Measurements from ENCODE around the gene SEBOX. TPM values are rescaled to one million over a fixed set of nuclear protein-coding genes. Genes with fewer than 3 reads are reported as not detected.

Gene SEBOX
- total RNA-seq, 1 donor from 2014 or later: not detected

DNA sequence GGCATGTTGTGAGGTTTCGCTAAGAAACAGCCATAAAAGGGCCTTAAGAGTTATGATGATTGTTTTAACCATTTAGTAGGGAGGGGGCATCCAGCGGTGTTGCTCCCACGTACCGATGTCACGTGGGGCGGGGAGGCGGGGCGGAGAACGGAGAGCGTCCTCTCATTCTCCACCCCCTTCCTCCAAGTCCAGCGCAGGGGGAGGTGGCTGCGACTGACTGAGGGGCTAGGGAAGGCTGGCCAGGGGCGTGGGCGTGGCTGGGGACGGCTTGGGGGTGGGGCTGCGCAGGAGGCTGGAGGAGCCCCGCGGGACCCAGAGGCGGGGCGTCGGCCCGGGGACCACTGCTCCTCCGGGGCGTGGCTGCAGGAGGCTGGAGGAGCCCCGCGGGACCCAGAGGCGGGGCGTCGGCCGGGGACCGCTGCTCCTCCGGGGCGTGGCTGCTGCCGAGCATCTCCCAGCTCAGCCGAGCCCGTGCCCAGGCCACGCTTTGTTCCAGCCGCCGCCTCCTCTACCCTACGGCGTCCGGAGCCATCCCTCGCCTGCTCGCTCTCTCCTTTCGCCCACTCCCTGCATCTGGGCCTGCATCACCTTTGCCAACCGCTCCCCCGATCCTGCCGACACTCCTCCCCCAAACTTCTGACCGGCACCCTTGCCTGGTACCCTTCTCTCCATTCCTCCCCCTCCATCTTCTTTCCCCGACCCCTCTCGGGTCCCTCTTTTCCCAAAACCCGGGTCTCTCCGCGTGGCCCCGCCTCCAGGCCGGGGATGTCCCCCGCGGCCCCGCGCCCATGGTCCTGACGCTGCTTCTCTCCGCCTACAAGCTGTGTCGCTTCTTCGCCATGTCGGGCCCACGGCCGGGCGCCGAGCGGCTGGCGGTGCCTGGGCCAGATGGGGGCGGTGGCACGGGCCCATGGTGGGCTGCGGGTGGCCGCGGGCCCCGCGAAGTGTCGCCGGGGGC lies 6.5 kb upstream of the SEBOX start, which contains the start of gene SARM1:
TSS of gene SARM1 (plus strand) at position 450 of the 958 bp plus-strand sequence. CDS start at position 789, 339 bp downstream.
- DNase-seq (ENCODE audit: low spot score): peak; percentile 89
- ATAC-seq: peak; percentile 89
- intact Hi-C loops (cut with DNase I): no loop called here

DNA sequence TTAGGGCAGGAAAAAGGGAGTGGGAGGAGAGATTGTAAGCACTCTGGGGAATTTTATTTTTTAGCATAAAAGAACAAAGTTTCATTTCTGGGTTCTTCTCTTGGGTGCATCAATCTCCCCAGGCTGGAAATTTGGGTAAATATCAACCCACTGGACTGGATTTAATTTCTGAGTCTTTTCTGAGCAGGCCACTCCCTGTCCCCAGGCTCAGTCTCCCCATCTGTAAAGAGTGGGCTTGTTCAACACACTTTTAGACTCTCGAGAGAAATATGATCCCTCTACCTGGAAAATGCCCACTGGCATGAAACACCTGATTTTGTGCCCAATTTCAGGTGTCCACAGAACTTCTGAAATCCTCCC lies 5.7 kb upstream of the SEBOX start:
- DNase-seq (ENCODE audit: low spot score): no peak
- no peak for ATAC-seq
- intact Hi-C loops (cut with DNase I): no loop called here

DNA sequence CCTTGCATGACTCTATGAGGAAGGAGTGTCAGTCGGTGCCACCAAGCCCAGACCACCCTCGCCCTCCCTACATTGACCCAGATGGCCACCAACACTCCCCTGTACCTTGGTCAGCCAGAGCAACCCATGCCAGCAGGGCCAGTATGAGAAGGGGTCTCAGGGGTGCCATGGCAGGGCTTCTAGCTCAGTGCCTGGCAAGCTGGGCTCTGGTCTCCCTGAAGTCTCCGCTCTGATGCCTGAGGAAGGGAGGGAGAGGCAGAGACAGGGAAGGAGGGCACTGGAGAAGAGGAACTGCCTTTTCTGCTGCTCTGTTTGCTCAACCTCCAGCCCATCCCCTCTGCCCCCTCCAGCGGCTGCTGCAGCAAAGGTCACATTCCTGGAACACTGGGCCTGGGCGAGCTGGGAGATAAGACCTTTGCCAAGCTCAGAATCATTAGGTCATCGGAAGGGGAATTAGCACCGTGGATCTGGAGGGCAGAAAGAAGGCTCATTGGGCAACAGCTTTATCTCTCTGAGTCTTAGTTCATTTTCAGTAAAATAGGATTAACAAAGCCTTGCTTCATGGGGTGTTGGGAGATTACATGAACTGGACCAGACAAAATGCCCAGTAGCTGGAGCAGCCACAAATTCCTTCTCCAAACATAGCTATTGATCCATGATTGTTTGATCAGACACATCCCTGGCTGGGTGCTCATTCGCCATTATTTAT lies 5.2 kb upstream of the SEBOX start, which contains the start of gene VTN:
TSS of gene VTN (minus strand) at position 273 of the 709 bp plus-strand sequence. CDS start at position 169, 104 bp downstream.
- ATAC-seq: peak; percentile 20
- DNase-seq (ENCODE audit: low spot score): no peak
- intact Hi-C loops (cut with DNase I): no loop called here

DNA sequence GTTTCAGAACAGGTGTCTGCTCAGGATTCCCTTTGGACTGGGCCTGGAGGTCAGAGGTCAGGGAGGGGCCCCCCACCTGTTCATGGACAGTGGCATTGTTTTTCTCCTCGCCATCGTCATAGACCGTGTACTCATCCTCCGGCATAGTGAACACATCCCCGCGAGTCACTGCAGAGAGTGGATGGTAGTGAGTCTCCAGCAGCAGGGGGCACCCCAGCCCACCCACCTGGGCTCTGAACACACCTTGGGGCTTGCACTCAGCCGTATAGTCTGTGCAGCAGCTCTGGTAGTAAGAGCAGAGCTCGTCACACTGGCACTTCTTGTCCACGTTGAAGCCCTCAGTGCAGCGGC lies 4.7 kb upstream of the SEBOX start:
- DNase-seq (ENCODE audit: low spot score) (no peak), ATAC-seq (no peak)
- intact Hi-C loops (cut with DNase I): no loop called here

GRCh38 chr17:28368915-28369683 lies 4.1 kb upstream of the SEBOX start:
- ATAC-seq (no peak), DNase-seq (ENCODE audit: low spot score) (no peak)
- intact Hi-C loops (cut with DNase I): no loop called here

DNA sequence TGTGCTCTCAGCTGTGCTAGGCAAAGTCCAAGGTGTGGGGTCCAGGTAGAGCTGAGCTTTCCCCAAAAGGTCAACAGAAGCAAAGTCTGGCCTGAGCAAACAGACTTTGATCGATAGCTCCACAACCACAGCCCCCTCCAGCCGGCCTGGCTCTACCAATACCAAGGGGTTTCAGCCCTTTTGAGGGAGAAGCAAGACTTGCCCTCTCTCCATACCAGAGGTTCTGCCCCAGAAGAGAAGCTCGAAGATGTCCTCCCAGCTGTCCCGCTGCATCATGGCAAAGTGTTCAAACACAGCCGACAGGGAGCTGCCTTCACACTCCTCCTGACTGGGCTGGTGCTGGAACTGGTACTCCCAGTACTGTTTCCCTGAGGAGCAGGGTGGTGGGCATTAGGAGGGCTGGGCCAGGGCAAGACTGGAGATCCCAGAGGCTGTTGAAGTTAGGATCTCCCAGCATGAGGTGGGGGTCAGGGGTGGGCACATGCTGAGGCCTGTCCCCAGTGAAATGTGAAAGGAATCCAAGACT lies 3.4 kb upstream of the SEBOX start:
- ATAC-seq (no peak), DNase-seq (ENCODE audit: low spot score) (no peak)
- intact Hi-C loops (cut with DNase I): no loop called here

DNA sequence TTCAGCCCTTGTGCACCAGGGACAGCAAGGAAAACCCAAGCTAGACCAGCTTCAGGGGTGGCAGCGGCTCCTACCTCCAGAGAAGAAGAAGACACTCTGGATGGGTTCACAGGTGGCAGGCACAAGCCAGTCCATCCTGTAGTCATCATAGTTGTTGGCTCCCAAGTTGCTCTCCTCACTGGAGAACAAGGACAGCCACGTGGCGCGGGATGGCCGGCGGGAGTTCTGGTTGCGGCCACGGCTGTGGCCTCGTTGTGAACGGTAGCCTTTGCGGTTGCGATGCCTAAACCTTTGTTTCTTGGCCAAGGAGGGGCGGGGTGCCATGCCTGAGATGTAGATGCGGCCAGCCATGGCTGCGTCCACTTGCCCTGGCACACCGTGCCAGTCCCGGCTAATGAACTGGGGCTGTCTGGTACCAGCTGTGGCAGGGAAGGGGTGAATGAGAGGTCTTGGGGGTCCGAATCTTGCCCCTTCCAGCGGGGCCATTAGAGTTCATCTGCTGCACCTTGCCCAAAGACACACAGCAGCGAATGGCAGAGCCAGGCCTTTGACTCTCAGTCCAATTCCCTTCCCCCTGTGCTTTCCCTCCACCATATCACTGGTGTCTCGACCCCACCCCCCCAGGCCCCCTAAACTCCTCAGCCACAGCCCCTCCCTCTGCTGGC lies 2.8 kb upstream of the SEBOX start:
- ATAC-seq (no peak), DNase-seq (ENCODE audit: low spot score) (no peak)

DNA sequence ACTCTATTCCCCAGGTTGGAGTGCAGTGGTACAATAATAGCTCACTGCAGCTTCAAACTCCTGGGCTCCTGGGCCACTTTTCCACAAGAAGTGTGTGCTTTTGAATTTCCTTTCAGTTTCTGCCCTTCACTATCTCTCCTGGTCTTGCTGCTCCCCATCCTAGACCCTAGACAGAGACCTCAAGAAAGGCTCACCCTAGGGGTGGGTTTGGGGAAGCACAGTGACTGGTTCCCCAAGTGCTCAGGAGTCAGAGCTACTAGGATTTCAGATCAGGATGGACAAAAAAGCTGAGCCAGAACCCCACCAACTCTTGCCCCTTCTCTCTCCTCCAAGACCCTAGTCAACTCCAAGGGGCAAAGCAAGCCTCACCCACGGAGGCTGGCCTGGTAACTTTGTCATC lies 1.6 kb upstream of the SEBOX start:
- DNase-seq (ENCODE audit: low spot score) (no peak), ATAC-seq (no peak)
- intact Hi-C loops (cut with DNase I): no loop called here

More for the DNA sequence above, 2.8 kb upstream of the SEBOX start:
- intact Hi-C loops (cut with DNase I): no loop called here

DNA sequence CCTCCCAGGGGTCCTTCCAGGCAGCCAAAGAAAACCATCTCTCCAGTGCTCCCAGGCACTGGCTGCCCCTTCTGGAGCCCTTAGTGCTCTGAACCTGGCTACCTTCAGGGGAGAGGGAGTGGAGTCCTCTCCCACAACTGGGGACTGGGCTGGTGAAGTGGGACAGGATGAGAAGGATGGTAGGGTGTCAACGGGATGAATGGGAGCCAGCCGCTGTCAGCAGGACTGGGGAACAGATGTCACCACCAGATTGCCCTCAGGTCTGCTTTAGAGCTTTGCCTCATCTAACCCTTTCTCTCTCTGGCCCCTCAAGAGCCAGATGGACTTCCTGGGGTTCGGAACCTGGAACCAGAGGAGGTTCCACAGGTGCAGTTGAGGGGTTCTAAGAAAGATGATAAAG lies 488 bp upstream of the SEBOX start:
- DNase-seq (ENCODE audit: low spot score) (no peak), ATAC-seq (no peak)
- intact Hi-C loops (cut with DNase I): no loop called here

- ATAC-seq: no peak
- intact Hi-C loops (cut with DNase I): no loop called here
- no peak for DNase-seq (ENCODE audit: low spot score)
Measured at GRCh38 chr17:28363776-28364650, 986 bp downstream of the SEBOX start.

DNA sequence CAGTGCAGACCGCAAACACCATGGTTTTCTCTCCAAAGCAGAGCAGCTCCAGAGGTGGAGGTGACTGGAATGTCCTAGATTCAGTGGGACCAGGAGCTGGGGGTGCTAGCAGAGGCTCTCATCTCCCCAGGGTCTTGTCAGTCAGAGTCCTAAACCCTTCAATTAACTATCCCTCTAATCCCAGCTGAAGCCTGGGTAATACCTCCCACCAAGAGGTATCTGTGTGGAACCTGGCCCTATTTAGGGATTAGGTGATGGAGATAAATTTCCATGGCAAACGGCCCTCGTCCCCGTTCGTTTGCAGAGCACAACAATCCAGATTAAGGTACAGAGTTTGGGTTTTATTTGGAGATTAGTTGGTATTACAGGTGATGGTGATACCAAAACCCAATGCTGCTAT lies 1.8 kb downstream of the SEBOX start:
- intact Hi-C loops (cut with DNase I): no loop called here
- DNase-seq (ENCODE audit: low spot score) (no peak), ATAC-seq (no peak)

GRCh38 chr17:28357901-28358197 lies 7.2 kb downstream of the SEBOX start:
- DNase-seq (ENCODE audit: low spot score): no peak
- intact Hi-C loops (cut with DNase I): no loop called here
- ATAC-seq: no peak

DNA sequence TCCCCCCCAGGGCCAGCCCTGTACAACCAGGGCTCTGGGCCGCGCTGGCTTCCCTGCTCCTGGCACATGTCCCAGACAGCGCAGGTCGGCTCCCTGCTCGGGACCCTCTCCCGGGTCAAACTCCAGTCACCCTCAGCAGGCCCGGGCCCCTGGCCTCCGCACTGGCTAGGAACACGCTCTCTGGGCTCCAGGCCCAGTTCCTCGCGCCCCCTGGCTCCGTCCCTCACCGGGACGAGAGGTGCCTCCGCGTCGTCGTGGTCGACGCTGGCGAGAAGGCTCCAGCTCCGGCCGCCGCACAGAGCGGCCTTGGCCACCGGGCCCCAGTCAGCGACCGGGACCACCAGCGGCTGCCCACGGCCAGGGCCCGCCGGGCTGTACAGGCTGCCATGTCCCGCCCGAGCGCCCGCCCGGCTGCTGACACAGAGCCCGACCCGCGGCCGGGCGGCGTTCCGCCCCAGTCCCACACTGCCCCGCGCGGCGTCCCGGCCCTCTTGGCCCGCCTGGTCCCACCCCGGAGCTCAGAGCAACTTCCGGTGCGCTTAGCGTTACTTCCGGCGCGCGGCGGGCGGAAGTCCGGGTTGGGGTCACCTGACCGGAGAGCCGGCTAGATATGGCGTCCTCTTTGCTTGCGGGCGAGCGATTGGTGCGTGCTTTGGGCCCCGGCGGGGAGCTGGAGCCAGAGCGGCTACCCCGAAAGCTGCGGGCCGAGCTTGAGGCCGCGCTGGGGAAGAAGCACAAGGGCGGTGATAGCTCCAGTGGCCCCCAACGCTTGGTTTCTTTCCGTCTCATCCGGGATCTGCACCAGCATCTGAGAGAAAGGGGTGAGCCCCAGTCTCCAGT lies 7.7 kb downstream of the SEBOX start, which contains the start of gene POLDIP2:
TSS of gene POLDIP2 (minus strand) at position 467 of the 840 bp plus-strand sequence. CDS start at position 388, 79 bp downstream.
- ATAC-seq: peak; percentile 100
- intact Hi-C loops (cut with DNase I): no loop called here
- peak; percentile 98 for DNase-seq (ENCODE audit: low spot score)

DNA sequence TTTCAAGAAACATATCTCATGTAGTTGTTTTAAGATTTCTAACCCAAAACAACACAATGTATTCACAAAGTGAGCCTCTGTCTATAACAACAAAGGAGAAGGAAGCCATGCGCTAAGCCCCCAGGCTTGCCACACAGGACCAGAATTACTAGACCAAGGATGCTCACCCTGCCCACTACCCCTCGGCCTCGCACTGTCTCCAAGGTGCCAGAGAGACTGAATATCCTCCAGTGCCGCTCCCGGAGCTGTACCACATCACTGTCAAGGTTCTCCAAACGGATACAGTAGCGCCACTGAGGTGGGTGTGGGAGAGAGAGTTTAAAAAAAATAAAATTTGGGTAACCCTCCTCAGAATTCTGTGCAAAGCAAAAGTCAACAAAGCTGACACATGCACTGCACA lies 14.7 kb downstream of the SEBOX start:
- DNase-seq (ENCODE audit: low spot score): no peak
- intact Hi-C loops (cut with DNase I): no loop called here
- ATAC-seq: no peak

GRCh38 chr17:28348979-28349378 lies 16.0 kb downstream of the SEBOX start:
- intact Hi-C loops (cut with DNase I): no loop called here
- no peak for DNase-seq (ENCODE audit: low spot score)
- no peak for ATAC-seq

- intact Hi-C loops (cut with DNase I): no loop called here
- ATAC-seq: no peak
- DNase-seq (ENCODE audit: low spot score): no peak
Measured at GRCh38 chr17:28347261-28347891, 17.6 kb downstream of the SEBOX start.
